PC-9 (cell line): ENCODE measurements around the gene SLC6A17.

ENCODE experiments used
- EZH2 ChIP-seq: fragments of 200-600 bp; sonication (generic); IDR thresholded peaks from 2 replicates; pipeline ENCODE4 v1.8.0; 2017; ENCODE audit warnings: antibody characterized with exemption, low read depth
- TF ChIP-seq, protein P1 (sequence below): fragments of 200-600 bp; sonication (generic); conservative IDR thresholded peaks from 2 replicates; pipeline ENCODE4 v1.6.1; 2017; ENCODE audit warnings: mixed run types, antibody characterized with exemption, mild to moderate bottlenecking, moderate library complexity

DNA sequence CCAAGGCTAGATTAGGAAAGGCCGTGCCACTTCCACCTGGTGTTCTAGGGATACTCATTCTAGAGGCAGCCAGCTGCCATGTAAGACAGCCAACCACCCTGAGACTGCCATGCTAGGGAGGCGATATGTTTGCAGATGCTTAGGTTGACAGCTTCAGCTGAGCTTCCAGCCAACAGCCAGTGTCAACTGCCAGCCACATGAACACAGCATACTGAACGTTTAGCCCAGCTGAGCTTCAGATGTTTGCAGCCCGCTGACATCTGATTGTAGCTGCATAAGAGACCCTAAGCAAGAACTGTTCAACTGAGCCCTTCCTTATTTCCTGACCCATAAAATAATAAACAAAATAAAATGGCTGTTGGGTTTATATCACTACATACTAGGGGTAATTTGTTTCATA, 54.9 kb downstream of the SLC6A17 start:
- no peak for TF ChIP-seq EZH2
- TF ChIP-seq, protein P1, sequence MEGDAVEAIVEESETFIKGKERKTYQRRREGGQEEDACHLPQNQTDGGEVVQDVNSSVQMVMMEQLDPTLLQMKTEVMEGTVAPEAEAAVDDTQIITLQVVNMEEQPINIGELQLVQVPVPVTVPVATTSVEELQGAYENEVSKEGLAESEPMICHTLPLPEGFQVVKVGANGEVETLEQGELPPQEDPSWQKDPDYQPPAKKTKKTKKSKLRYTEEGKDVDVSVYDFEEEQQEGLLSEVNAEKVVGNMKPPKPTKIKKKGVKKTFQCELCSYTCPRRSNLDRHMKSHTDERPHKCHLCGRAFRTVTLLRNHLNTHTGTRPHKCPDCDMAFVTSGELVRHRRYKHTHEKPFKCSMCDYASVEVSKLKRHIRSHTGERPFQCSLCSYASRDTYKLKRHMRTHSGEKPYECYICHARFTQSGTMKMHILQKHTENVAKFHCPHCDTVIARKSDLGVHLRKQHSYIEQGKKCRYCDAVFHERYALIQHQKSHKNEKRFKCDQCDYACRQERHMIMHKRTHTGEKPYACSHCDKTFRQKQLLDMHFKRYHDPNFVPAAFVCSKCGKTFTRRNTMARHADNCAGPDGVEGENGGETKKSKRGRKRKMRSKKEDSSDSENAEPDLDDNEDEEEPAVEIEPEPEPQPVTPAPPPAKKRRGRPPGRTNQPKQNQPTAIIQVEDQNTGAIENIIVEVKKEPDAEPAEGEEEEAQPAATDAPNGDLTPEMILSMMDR, result no peak
